Fibroblast of lung (primary cell): ENCODE results near the gene ZFYVE28. TPM values are rescaled to one million over a fixed set of nuclear protein-coding genes. Genes with fewer than 3 reads are reported as not detected.

Experiments
- DNase-seq, 2 donors: peaks; one replicate each; pipeline versions ENCODE4 v3.0.0 to v3.0.0-alpha.2; 2010; ENCODE audit warnings: low read depth in 2 of 2
- H2AFZ ChIP-seq: 2 replicates; pipeline ENCODE4 v1.5.1; 2012; ENCODE audit warnings: low read length, control low read depth, inconsistent platforms
- H3K27ac ChIP-seq: 2 replicates; pipeline ENCODE4 v1.5.1; 2011; ENCODE audit warnings: low read length, control low read depth; ENCODE audit not compliant: insufficient read depth
- H3K27me3 ChIP-seq: 2 replicates; pipeline ENCODE4 v1.5.1; 2011; ENCODE audit warnings: mild to moderate bottlenecking, low read length; ENCODE audit not compliant: control insufficient read depth, insufficient read depth
- H3K36me3 ChIP-seq: 2 replicates; pipeline ENCODE4 v1.5.1; 2011; ENCODE audit warnings: low read length; ENCODE audit not compliant: control insufficient read depth, insufficient read depth
- H3K4me1 ChIP-seq: 2 replicates; pipeline ENCODE4 v1.5.1; 2011; ENCODE audit warnings: low read length; ENCODE audit not compliant: control insufficient read depth, insufficient read depth; ENCODE audit errors: extremely low read depth
- H3K4me2 ChIP-seq: 2 replicates; pipeline ENCODE4 v1.5.1; 2011; ENCODE audit warnings: low read length, control low read depth; ENCODE audit not compliant: insufficient read depth; ENCODE audit errors: extremely low read depth
- H3K4me3 ChIP-seq, 4 experiments: fragments of 200-600 bp in 1 of 4; sonication (generic) in 1 of 4; replicated peaks in 1 of 4; 2 replicates each; pipeline ENCODE4 v1.5.1; 2011 to 2016; ENCODE audit warnings: low read length in 4 of 4, low read depth in 3 of 4, mild to moderate bottlenecking in 3 of 4, control low read depth in 2 of 4, inconsistent platforms in 1 of 4, mixed read lengths in 1 of 4; ENCODE audit not compliant: insufficient read depth in 1 of 4; ENCODE audit errors: control extremely low read depth in 1 of 4
- H3K79me2 ChIP-seq: 2 replicates; pipeline ENCODE4 v1.5.1; 2012; ENCODE audit warnings: mild to moderate bottlenecking, low read length, inconsistent platforms; ENCODE audit not compliant: control insufficient read depth, insufficient read depth
- H3K9ac ChIP-seq: 2 replicates; pipeline ENCODE4 v1.5.1; 2011; ENCODE audit warnings: mild to moderate bottlenecking, low read length, control low read depth; ENCODE audit not compliant: insufficient read depth
- H3K9me3 ChIP-seq: 2 replicates; pipeline ENCODE4 v1.5.1; 2012; ENCODE audit warnings: low read depth, low read length; ENCODE audit not compliant: control insufficient read depth, insufficient read depth
- H4K20me1 ChIP-seq: 2 replicates; pipeline ENCODE4 v1.5.1; 2011; ENCODE audit warnings: low read length; ENCODE audit not compliant: control insufficient read depth, insufficient read depth; ENCODE audit errors: extremely low read depth
- EZH2 ChIP-seq: IDR thresholded peaks from 2 replicates; pipeline ENCODE4 v1.5.1; 2012; ENCODE audit warnings: low read length, control low read depth, mild to moderate bottlenecking; ENCODE audit errors: missing control alignments
- polyA plus RNA-seq, 2 donors: library from polyadenylated mRNA; depleted of rRNA in 1 of 2; stranded (reverse) in 1 of 2; unstranded in 1 of 2; fragments of >200 nt; gene quantifications; 2 replicates each; pipeline ENCODE4 v1.2.1, GENCODE V29; 2011 to 2012; ENCODE audit warnings: missing spikeins in 1 of 2
- total RNA-seq: library from RNA; depleted of rRNA; stranded (reverse); fragments of >200 nt; gene quantifications from 2 replicates; pipeline ENCODE4 v1.2.1, GENCODE V29; 2014
- TF ChIP-seq, protein P1 (sequence below), 2 donors: IDR thresholded peaks in 1 of 2; conservative IDR thresholded peaks in 1 of 2; 1 replicate in 1 of 2; 2 replicates in 1 of 2; pipeline ENCODE4 v1.5.1; 2011 to 2012; ENCODE audit warnings: low read length in 2 of 2, control low read depth in 1 of 2, inconsistent platforms in 1 of 2, low read depth in 1 of 2, mild to moderate bottlenecking in 1 of 2

Gene ZFYVE28
- total and polyA plus RNA-seq, 2 donors (not counting 1 experiment from before 2014, with no cell fraction given) = 2.4 to 11.6 TPM

DNA sequence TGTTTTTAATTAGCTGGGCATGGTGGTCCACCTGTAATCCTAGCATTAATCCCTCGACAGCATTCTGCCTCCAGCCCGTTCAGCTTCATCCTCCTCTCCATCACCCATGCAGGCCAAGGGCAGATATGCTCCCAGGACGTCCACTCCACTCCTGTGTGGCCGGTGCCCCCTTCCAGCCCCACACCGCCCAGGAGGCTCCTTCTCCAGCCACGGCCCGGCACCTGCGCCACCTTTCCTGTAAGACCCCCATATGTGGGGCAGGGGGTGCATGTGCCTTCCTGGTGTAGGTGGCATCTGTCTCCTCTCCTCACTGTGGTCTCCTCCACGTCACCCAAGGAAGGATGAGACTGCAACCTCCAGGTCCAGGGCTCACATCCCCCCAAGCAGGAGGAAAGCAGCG is 99.6 kb downstream of the ZFYVE28 start:
- no peak overlapping the region for H3K27ac ChIP-seq

DNA sequence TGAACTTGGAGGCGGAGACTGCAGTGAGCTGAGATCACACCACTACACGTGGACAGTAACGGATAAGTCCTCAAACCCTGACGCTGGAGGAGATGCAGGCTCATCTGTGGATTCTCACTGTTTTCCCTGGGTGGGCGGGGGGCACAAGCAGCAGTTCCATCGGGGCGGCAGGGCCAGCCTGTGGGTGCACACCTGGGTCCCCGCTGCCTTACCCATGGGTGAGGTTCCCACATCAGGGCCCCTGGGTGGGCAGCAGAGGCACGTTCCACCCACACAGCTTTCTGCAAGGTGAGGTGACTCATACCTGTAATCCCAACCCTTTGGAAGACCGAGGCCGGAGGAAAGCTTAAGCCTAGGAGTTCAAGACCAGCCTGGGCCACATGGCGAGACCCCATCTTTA is 100.0 kb downstream of the ZFYVE28 start:
- Histone ChIP-seq H3K4me3 (no peak overlapping the region), H4K20me1 (no peaks in the 10 kb centered on the region), H3K27ac (no peak overlapping the region), H3K36me3 (no peaks in the 10 kb centered on the region), H3K9me3 (no peaks in the 10 kb centered on the region), H3K4me1 (peaks cover 2% of the 10 kb centered on the region), H2AFZ (no peak overlapping the region), H3K9ac (no peak overlapping the region), H3K27me3 (no peaks in the 10 kb centered on the region), H3K79me2 (no peaks in the 10 kb centered on the region), H3K4me2 (no peak overlapping the region)
- DNase-seq = no peak
- TF ChIP-seq, protein P1, sequence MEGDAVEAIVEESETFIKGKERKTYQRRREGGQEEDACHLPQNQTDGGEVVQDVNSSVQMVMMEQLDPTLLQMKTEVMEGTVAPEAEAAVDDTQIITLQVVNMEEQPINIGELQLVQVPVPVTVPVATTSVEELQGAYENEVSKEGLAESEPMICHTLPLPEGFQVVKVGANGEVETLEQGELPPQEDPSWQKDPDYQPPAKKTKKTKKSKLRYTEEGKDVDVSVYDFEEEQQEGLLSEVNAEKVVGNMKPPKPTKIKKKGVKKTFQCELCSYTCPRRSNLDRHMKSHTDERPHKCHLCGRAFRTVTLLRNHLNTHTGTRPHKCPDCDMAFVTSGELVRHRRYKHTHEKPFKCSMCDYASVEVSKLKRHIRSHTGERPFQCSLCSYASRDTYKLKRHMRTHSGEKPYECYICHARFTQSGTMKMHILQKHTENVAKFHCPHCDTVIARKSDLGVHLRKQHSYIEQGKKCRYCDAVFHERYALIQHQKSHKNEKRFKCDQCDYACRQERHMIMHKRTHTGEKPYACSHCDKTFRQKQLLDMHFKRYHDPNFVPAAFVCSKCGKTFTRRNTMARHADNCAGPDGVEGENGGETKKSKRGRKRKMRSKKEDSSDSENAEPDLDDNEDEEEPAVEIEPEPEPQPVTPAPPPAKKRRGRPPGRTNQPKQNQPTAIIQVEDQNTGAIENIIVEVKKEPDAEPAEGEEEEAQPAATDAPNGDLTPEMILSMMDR (conservative IDR thresholded peaks at IDR 0.05 in 1 of 2, IDR thresholded peaks at IDR 0.05 in 1 of 2; ENCODE audit: low read depth in 1 of 2, low read length in 2 of 2) = no peak
- no peak for TF ChIP-seq EZH2

More for the DNA sequence above, 99.6 kb downstream of the ZFYVE28 start:
- Histone ChIP-seq H3K36me3 (no peaks in the 10 kb centered on the region), H3K4me1 (peaks cover 2% of the 10 kb centered on the region), H4K20me1 (no peaks in the 10 kb centered on the region), H2AFZ (no peak overlapping the region), H3K9ac (no peak overlapping the region), H3K4me2 (no peak overlapping the region), H3K27me3 (no peaks in the 10 kb centered on the region), H3K9me3 (no peaks in the 10 kb centered on the region), H3K79me2 (no peaks in the 10 kb centered on the region), H3K4me3 (no peak overlapping the region)
- TF ChIP-seq EZH2 = no peak
- TF ChIP-seq, protein P1 (conservative IDR thresholded peaks at IDR 0.05 in 1 of 2, IDR thresholded peaks at IDR 0.05 in 1 of 2; ENCODE audit: low read depth in 1 of 2, low read length in 2 of 2) = no peak
- DNase-seq = no peak

DNA sequence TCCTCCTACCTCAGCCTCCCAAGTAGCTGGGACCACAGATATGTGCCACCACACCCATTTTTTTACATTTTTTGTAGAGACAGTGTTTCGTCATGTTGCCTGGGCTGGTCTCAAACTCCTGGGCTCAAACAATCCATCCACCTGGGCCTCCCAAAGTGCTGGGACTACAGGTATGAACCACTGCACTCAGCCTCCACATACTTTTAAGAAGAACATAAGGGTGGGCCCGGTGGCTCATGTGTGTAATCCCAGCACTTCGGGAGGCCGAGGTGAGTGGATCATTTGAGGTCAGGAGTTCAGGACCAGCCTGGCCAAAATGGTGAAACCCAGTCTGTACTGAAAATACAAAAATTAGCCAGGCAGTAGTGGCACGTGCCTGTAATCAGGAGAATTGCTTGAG is 105.1 kb downstream of the ZFYVE28 start:
- Histone ChIP-seq H3K36me3 (no peaks in the 10 kb centered on the region), H3K27ac (no peak overlapping the region), H3K9ac (no peak overlapping the region)

More for the DNA sequence above, 105.1 kb downstream of the ZFYVE28 start:
- Histone ChIP-seq H3K4me1 (no peaks in the 10 kb centered on the region), H4K20me1 (no peaks in the 10 kb centered on the region), H3K4me2 (no peak overlapping the region), H3K79me2 (no peaks in the 10 kb centered on the region), H3K9me3 (no peaks in the 10 kb centered on the region), H2AFZ (no peak overlapping the region), H3K27me3 (no peaks in the 10 kb centered on the region), H3K4me3 (no peak overlapping the region)
- DNase-seq = no peak
- TF ChIP-seq, protein P1 (conservative IDR thresholded peaks at IDR 0.05 in 1 of 2, IDR thresholded peaks at IDR 0.05 in 1 of 2; ENCODE audit: low read depth in 1 of 2, low read length in 2 of 2) = no peak
- TF ChIP-seq EZH2 = no peak
